HCT116 (cell line): ENCODE data around the gene SHROOM3.

ENCODE experiments used
- CTCF ChIP-seq, 3 experiments: fragments of 200-600 bp in 1 of 3; sonication (generic) in 1 of 3; IDR thresholded peaks in 2 of 3; conservative IDR thresholded peaks in 1 of 3; 2 replicates each; pipeline ENCODE4 v1.5.1; 2012 to 2017; ENCODE audit warnings: low read depth in 2 of 3, low read length in 2 of 3, antibody characterized with exemption in 1 of 3, borderline replicate concordance in 1 of 3, control low read depth in 1 of 3, mild to moderate bottlenecking in 1 of 3, mixed read lengths in 1 of 3, mixed run types in 1 of 3, moderate library complexity in 1 of 3; ENCODE audit not compliant: insufficient read depth in 1 of 3
- EZH2phosphoT487 ChIP-seq: fragments of 200-600 bp; IDR thresholded peaks from 2 replicates; pipeline ENCODE4 v1.6.1; 2018; ENCODE audit warnings: antibody characterized with exemption, borderline replicate concordance
- TF ChIP-seq, protein P1 (sequence below): IDR thresholded peaks from 2 replicates; pipeline ENCODE4 v1.6.1; 2012

DNA sequence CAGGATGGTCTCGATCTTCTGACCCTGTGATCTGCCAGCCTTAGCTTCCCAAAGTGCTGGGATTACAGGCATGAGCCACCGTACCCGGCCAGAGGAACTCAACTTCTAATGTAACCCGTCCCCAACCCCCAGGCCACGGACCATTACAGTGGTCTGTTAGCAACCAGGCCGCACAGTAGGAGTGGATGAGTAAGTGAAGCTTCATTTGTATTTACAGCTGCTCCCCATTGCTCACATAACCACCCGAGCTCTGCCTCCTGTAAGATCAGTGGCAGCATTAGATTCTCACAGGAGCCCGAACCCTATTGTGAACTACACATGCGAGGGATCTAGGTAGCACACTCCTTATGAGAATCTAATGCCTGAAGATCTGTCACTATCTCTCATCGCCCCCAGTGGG, 119.6 kb downstream of the SHROOM3 start:
- TF ChIP-seq EZH2phosphoT487 (no peak), CTCF (IDR thresholded peaks at IDR 0.05 in 2 of 3, conservative IDR thresholded peaks at IDR 0.05 in 1 of 3; ENCODE audit: borderline replicate concordance in 1 of 3, insufficient read depth in 1 of 3, low read depth in 2 of 3, low read length in 2 of 3) (no peak)
- TF ChIP-seq, protein P1, sequence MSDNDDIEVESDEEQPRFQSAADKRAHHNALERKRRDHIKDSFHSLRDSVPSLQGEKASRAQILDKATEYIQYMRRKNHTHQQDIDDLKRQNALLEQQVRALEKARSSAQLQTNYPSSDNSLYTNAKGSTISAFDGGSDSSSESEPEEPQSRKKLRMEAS, result no peak
